WERI-Rb-1 (cell line): ENCODE measurements around the gene SYNE3.

Experiments
- DNase-seq: peaks from one replicate; pipeline ENCODE4 v3.0.0-alpha.2; 2020
- H3K27ac ChIP-seq: fragments of 250-450 bp; sonication (Bioruptor Pico); 2 replicates; pipeline ENCODE4 v1.5.1; 2020; ENCODE audit warnings: mild to moderate bottlenecking, moderate library complexity
- H3K27me3 ChIP-seq: fragments of 250-450 bp; sonication (Bioruptor Pico); 2 replicates; pipeline ENCODE4 v1.5.1; 2021; ENCODE audit warnings: mild to moderate bottlenecking, low read depth, moderate library complexity; ENCODE audit not compliant: insufficient read depth, severe bottlenecking
- H3K36me3 ChIP-seq: fragments of 250-450 bp; sonication (Bioruptor Pico); 2 replicates; pipeline ENCODE4 v1.5.1; 2020; ENCODE audit warnings: mild to moderate bottlenecking, moderate library complexity
- H3K4me3 ChIP-seq: 2 replicates; pipeline ENCODE4 v1.5.1; 2011; ENCODE audit warnings: low read depth, mild to moderate bottlenecking, control low read depth, low read length
- H3K9me3 ChIP-seq: fragments of 250-450 bp; sonication (Bioruptor Pico); 2 replicates; pipeline ENCODE4 v1.5.1; 2021; ENCODE audit warnings: mild to moderate bottlenecking, moderate library complexity; ENCODE audit not compliant: severe bottlenecking
- CTCF ChIP-seq: IDR thresholded peaks from 2 replicates; pipeline ENCODE4 v1.5.1; 2011; ENCODE audit warnings: low read depth, mild to moderate bottlenecking, control low read depth, inconsistent platforms, low read length

The SYNE3 gene

DNA sequence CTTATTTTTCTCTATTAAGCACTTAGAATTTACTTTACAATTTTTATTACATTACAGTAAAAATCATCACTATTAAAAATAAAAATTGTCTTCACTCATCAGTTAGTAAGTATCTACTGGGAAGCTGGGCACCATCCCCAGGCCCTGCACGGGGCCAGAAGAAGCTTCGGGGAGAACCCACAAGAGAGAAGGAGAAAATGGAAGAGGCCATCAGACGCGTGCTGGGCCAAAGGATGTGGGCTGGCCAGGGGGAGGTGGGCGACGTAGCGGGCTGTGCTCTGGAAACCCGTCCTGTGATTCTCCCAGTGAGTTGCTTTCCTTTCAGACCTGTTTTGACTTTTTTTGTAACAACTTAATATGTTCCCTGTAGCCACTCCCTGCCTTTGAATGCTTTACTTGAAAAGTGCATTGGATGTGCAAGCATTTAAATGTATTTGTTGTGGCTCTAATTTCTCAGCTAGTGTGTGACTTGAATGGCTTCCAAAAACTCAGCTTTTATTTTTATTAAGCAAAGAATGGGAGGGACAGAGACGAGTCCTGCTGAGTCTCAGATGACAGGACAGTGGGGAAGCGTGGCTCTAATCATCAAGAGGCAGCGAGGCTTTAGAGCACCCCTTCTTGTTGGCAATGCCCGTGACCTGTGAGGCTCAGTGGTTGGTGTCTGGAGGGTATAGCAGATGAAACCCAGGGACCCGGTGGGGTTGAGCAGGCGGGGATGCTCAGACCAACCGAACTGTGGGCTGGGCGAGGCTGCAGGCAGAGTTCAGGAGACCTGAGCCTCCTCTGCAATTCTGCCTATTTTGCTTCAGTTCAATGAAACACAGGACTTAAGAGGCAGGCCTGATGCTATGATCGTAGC, 38.8 kb downstream of the SYNE3 start:
- TF ChIP-seq CTCF: no peak
- no peak for DNase-seq
- H3K4me3 ChIP-seq: no peak overlapping the region
- H3K9me3 ChIP-seq: no peaks in the 10 kb centered on the region
- no peaks in the 10 kb centered on the region for H3K27me3 ChIP-seq
- no peaks in the 10 kb centered on the region for H3K36me3 ChIP-seq
- H3K27ac ChIP-seq: no peak overlapping the region

DNA sequence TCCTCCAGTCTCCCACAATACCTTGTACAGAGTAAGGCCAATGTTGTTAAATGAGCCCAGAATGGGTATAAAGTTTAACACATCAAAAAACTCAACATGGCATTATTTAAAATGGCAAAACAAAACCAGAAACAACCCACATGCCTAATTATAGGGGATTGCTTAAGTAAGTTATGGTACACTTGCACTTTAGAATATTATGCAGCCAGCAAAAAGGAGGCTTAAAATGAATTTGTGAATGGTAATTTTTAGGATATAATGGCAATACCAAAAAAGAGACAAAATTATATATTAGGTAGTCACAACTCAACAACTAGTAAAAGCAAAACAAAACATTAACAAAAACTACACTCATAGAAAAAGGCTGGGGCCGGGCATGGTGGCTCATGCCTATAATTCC, 39.7 kb downstream of the SYNE3 start:
- no peak for TF ChIP-seq CTCF
- H3K36me3 ChIP-seq: no peaks in the 10 kb centered on the region
- no peak overlapping the region for H3K4me3 ChIP-seq
- no peaks in the 10 kb centered on the region for H3K9me3 ChIP-seq
- no peak for DNase-seq
- H3K27ac ChIP-seq: no peak overlapping the region
- H3K27me3 ChIP-seq: no peaks in the 10 kb centered on the region

DNA sequence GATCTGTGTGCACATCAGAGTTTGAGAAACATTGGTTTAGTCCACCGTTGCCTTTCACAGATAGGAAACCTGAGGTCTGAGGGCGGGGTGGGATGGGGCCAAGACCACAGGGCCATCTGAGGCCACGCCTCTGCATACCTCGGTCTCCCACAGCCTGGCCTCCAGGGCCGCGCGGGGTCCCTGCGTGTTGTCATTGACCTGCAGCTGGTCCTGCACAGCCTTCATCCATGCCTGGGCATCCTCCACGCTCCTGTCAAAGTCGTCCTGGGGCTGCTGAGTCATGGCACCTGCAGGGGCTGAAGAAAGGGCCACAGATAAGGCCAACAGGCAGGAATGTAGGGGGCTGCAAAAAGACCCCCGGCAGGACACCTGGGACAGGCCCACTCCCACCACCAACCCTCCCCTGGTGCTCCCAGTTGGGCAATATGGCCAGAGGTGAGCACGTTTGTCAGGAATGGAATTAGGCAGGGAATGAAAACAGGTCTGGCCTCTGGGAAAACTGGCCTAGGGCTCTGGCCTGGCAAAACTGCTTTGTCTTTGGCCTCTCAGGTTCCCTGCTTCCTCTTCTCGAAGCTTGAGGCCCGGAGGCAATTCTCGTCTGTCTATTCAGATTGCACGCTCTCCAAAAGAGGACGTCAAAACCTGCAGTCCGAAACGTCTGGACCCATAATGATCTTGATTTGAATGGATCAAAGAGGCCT, 40.8 kb downstream of the SYNE3 start:
- no peaks in the 10 kb centered on the region for H3K36me3 ChIP-seq
- TF ChIP-seq CTCF: no peak
- H3K4me3 ChIP-seq: no peak overlapping the region
- H3K27me3 ChIP-seq: no peaks in the 10 kb centered on the region
- no peaks in the 10 kb centered on the region for H3K9me3 ChIP-seq
- DNase-seq: no peak
- no peak overlapping the region for H3K27ac ChIP-seq

GRCh38 chr14:95474941-95475340, 41.5 kb downstream of the SYNE3 start:
- no peak for TF ChIP-seq CTCF
- no peaks in the 10 kb centered on the region for H3K27me3 ChIP-seq
- no peak overlapping the region for H3K4me3 ChIP-seq
- no peaks in the 10 kb centered on the region for H3K9me3 ChIP-seq
- no peak overlapping the region for H3K27ac ChIP-seq
- no peak for DNase-seq
- H3K36me3 ChIP-seq: no peaks in the 10 kb centered on the region

DNA sequence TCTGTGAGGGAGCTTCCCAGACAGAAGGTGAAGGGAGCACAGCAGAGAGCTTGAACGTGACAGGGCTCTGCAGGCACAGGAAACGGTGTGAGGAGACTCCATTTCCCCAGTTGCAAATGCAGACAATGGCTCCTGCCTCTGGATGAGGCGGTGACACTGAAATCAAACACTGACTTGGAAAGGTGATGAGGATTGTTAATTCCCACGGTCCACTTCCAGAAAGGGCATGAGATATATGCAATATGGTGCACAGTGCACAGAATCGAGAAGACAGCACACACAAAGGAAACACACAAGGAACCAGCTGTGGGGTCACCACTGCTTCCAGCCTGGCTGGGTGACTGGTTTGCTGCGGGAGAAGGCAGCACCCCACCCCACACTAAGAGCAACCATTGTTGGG, 42.0 kb downstream of the SYNE3 start:
- no peaks in the 10 kb centered on the region for H3K9me3 ChIP-seq
- no peak for DNase-seq
- no peaks in the 10 kb centered on the region for H3K27me3 ChIP-seq
- no peak for TF ChIP-seq CTCF
- no peak overlapping the region for H3K27ac ChIP-seq
- H3K36me3 ChIP-seq: no peaks in the 10 kb centered on the region
- no peak overlapping the region for H3K4me3 ChIP-seq
